ENCODE data around the gene UBE2E1. TPM values are rescaled to one million over a fixed set of nuclear protein-coding genes. Genes with fewer than 3 reads are reported as not detected.
A peak's percentile ranks its signal among the peaks of the same experiment; 100 is the strongest.
"Not testable (repeated sequence)": the region's sequence is repeated elsewhere in the genome, so short reads cannot be mapped to it uniquely, and the experiment has no call there.

The UBE2E1 gene
- total RNA-seq, 5 donors from 2014 or later (not counting 1 experiment from before 2014, with no cell fraction given) = 39.1 to 71.8 (median 51.6) TPM

GRCh38 chr3:23843869-23844268 is 38.1 kb downstream of the UBE2E1 start:
- Histone ChIP-seq H3K36me3 (ENCODE audit: control insufficient read depth in 2 of 2, extremely low read depth in 1 of 2, insufficient read depth in 1 of 2, low read length in 1 of 2) (peaks cover 0 to 4% of the 10 kb centered on the region in 2 donors), H3K9me3 (no peaks in the 10 kb centered on the region), H3K4me3 (ENCODE audit: control insufficient read depth in 1 of 2, extremely low read depth in 1 of 2, low read length in 1 of 2) (no peak overlapping the region), H3K27me3 (replicated peaks in 1 of 2; ENCODE audit: control insufficient read depth in 2 of 2, extremely low read depth in 1 of 2, insufficient read depth in 2 of 2, low read length in 1 of 2) (no peaks in the 10 kb centered on the region), H3K4me1 (ENCODE audit: control insufficient read depth in 1 of 2, extremely low read depth in 1 of 2, insufficient read depth in 2 of 2, low read length in 2 of 2) (no peaks in the 10 kb centered on the region), H3K27ac (ENCODE audit: low read length) (no peak overlapping the region)
- Mint-ChIP-seq H3K27me3 (no peaks in the 10 kb centered on the region), H3K9me3 (no peaks in the 10 kb centered on the region), H3K4me3 (no peak overlapping the region), H3K4me1 (peaks cover 42 to 51% (median 47%) of the 10 kb centered on the region in 3 donors), H3K36me3 (peaks cover 14% of the 10 kb centered on the region), H3K27ac (no peak overlapping the region)
- DNase-seq = no peak
- CTCF ChIA-PET = no interaction called here
- no CpG with 5 or more reads among the region's 3 CpGs for WGBS (ENCODE audit: insufficient coverage)
- ATAC-seq (replicated peaks in 1 of 4) = no peak
- POLR2A ChIA-PET = interaction anchor here in 1 of 2 donors (0.6 kb wide), 1 partner anchor 27 kb away, joined by 7 read pairs; no protein-coding TSS in a partner anchor

GRCh38 chr3:23845326-23846216 is 39.8 kb downstream of the UBE2E1 start:
- peaks cover 0 to 2% of the 10 kb centered on the region in 2 donors for H3K36me3 ChIP-seq (ENCODE audit: control insufficient read depth in 2 of 2, extremely low read depth in 1 of 2, insufficient read depth in 1 of 2, low read length in 1 of 2)
- Mint-ChIP-seq H3K27me3 (no peaks in the 10 kb centered on the region), H3K9me3 (no peaks in the 10 kb centered on the region), H3K4me1 (peaks cover 32 to 39% (median 35%) of the 10 kb centered on the region in 3 donors), H3K27ac (no peak overlapping the region), H3K36me3 (peaks cover 21% of the 10 kb centered on the region), H3K4me3 (no peak overlapping the region)
- DNase-seq = no peak
- ChIA-PET CTCF (interaction anchor here (1.0 to 1.8 kb wide), 2 partner anchors 11 to 16 kb away, joined by 5 to 10 read pairs; no protein-coding TSS in a partner anchor), POLR2A (no interaction called here)
- WGBS (ENCODE audit: insufficient coverage) = no CpG with 5 or more reads among the region's 5 CpGs
- no peak overlapping the region for H3K4me3 ChIP-seq (ENCODE audit: control insufficient read depth in 1 of 2, extremely low read depth in 1 of 2, low read length in 1 of 2)
- H3K9me3 ChIP-seq = no peaks in the 10 kb centered on the region
- no peak for ATAC-seq (replicated peaks in 1 of 4)
- H3K27ac ChIP-seq (ENCODE audit: low read length) = no peak overlapping the region
- H3K4me1 ChIP-seq (ENCODE audit: control insufficient read depth in 1 of 2, extremely low read depth in 1 of 2, insufficient read depth in 2 of 2, low read length in 2 of 2) = no peaks in the 10 kb centered on the region
- H3K27me3 ChIP-seq (replicated peaks in 1 of 2; ENCODE audit: control insufficient read depth in 2 of 2, extremely low read depth in 1 of 2, insufficient read depth in 2 of 2, low read length in 1 of 2) = no peaks in the 10 kb centered on the region

GRCh38 chr3:23849462-23849861 is 43.7 kb downstream of the UBE2E1 start:
- H3K27me3 ChIP-seq (replicated peaks in 1 of 2; ENCODE audit: control insufficient read depth in 2 of 2, extremely low read depth in 1 of 2, insufficient read depth in 2 of 2, low read length in 1 of 2); H3K9me3 ChIP-seq; H3K36me3 ChIP-seq (ENCODE audit: control insufficient read depth in 2 of 2, extremely low read depth in 1 of 2, insufficient read depth in 1 of 2, low read length in 1 of 2); POLR2A ChIA-PET; H3K4me1 ChIP-seq (ENCODE audit: control insufficient read depth in 1 of 2, extremely low read depth in 1 of 2, insufficient read depth in 2 of 2, low read length in 2 of 2); ATAC-seq (replicated peaks in 1 of 4); H3K4me3 ChIP-seq (ENCODE audit: control insufficient read depth in 1 of 2, extremely low read depth in 1 of 2, low read length in 1 of 2); CTCF ChIA-PET; H3K4me3 Mint-ChIP-seq; DNase-seq; H3K27me3 Mint-ChIP-seq; H3K9me3 Mint-ChIP-seq; H3K27ac ChIP-seq (ENCODE audit: low read length): not testable (repeated sequence)
- H3K4me1 Mint-ChIP-seq = peaks cover 14 to 28% (median 27%) of the 10 kb centered on the region in 3 donors
- whole genome bisulfite sequencing (ENCODE audit: insufficient coverage) = no CpG with 5 or more reads among the region's 2 CpGs
- peak overlapping the region in 1 of 2 donors; percentile 68 for H3K27ac Mint-ChIP-seq
- peaks cover 40% of the 10 kb centered on the region for H3K36me3 Mint-ChIP-seq

- H3K4me1 Mint-ChIP-seq = peaks cover 57 to 67% (median 63%) of the 10 kb centered on the region in 3 donors
Observed at GRCh38 chr3:23856286-23856685, 50.5 kb downstream of the UBE2E1 start.

GRCh38 chr3:23859012-23859743 is 53.4 kb downstream of the UBE2E1 start:
- ChIA-PET CTCF (interaction anchor here in 1 of 2 donors (0.5 to 0.6 kb wide), 2 partner anchors 47 to 675 kb away, joined by 3 to 10 read pairs; no protein-coding TSS in a partner anchor), POLR2A (no interaction called here)
- H3K4me3 Mint-ChIP-seq = peak overlapping the region in 1 of 3 donors; percentile 6
- Histone ChIP-seq H3K27me3 (replicated peaks in 1 of 2; ENCODE audit: control insufficient read depth in 2 of 2, extremely low read depth in 1 of 2, insufficient read depth in 2 of 2, low read length in 1 of 2) (no peaks in the 10 kb centered on the region), H3K9me3 (no peaks in the 10 kb centered on the region), H3K4me3 (ENCODE audit: control insufficient read depth in 1 of 2, extremely low read depth in 1 of 2, low read length in 1 of 2) (no peak overlapping the region), H3K4me1 (ENCODE audit: control insufficient read depth in 1 of 2, extremely low read depth in 1 of 2, insufficient read depth in 2 of 2, low read length in 2 of 2) (peaks cover 9 to 23% of the 10 kb centered on the region in 2 experiments), H3K36me3 (ENCODE audit: control insufficient read depth in 2 of 2, extremely low read depth in 1 of 2, insufficient read depth in 1 of 2, low read length in 1 of 2) (peaks cover 2 to 8% of the 10 kb centered on the region in 2 donors), H3K27ac (ENCODE audit: low read length) (no peak overlapping the region)
- no CpG with 5 or more reads among the region's 1 CpG for WGBS (ENCODE audit: insufficient coverage)
- no peaks in the 10 kb centered on the region for H3K9me3 Mint-ChIP-seq
- peak overlapping the region in 1 of 2 donors; percentile 19 for H3K27ac Mint-ChIP-seq
- peaks cover 73 to 80% (median 75%) of the 10 kb centered on the region in 3 donors for H3K4me1 Mint-ChIP-seq
- peak in 1 of 35 experiments; percentile 7 for DNase-seq
- H3K27me3 Mint-ChIP-seq = no peaks in the 10 kb centered on the region
- H3K36me3 Mint-ChIP-seq = peaks cover 16% of the 10 kb centered on the region
- peak in 2 of 4 experiments; percentile 36 to 37 for ATAC-seq (replicated peaks in 1 of 4)

More at GRCh38 chr3:23856286-23856685, 50.5 kb downstream of the UBE2E1 start:
- WGBS (ENCODE audit: insufficient coverage) = no CpG with 5 or more reads among the region's 3 CpGs
- no peaks in the 10 kb centered on the region for H3K27me3 Mint-ChIP-seq
- Histone ChIP-seq H3K4me3 (ENCODE audit: control insufficient read depth in 1 of 2, extremely low read depth in 1 of 2, low read length in 1 of 2) (no peak overlapping the region), H3K9me3 (no peaks in the 10 kb centered on the region), H3K4me1 (ENCODE audit: control insufficient read depth in 1 of 2, extremely low read depth in 1 of 2, insufficient read depth in 2 of 2, low read length in 2 of 2) (peaks cover 9 to 23% of the 10 kb centered on the region in 2 experiments), H3K27ac (ENCODE audit: low read length) (no peak overlapping the region), H3K27me3 (replicated peaks in 1 of 2; ENCODE audit: control insufficient read depth in 2 of 2, extremely low read depth in 1 of 2, insufficient read depth in 2 of 2, low read length in 1 of 2) (no peaks in the 10 kb centered on the region), H3K36me3 (ENCODE audit: control insufficient read depth in 2 of 2, extremely low read depth in 1 of 2, insufficient read depth in 1 of 2, low read length in 1 of 2) (peaks cover 0 to 6% of the 10 kb centered on the region in 2 donors)
- no peak for DNase-seq
- H3K9me3 Mint-ChIP-seq = peaks cover 0 to 6% (median 0%) of the 10 kb centered on the region in 3 donors
- POLR2A ChIA-PET = interaction anchor here in 1 of 2 donors (0.6 kb wide), 1 partner anchor 20 kb away, joined by 4 read pairs; no protein-coding TSS in a partner anchor
- peaks cover 23% of the 10 kb centered on the region for H3K36me3 Mint-ChIP-seq
- H3K27ac Mint-ChIP-seq = peak overlapping the region in 1 of 2 donors; percentile 24
- H3K4me3 Mint-ChIP-seq = no peak overlapping the region
- CTCF ChIA-PET = no interaction called here
- no peak for ATAC-seq (replicated peaks in 1 of 4)

- ChIA-PET POLR2A (no interaction called here), CTCF (no interaction called here)
- no peaks in the 10 kb centered on the region for H3K9me3 ChIP-seq
- Mint-ChIP-seq H3K4me1 (peaks cover 72 to 77% (median 74%) of the 10 kb centered on the region in 3 donors), H3K36me3 (peaks cover 19% of the 10 kb centered on the region), H3K9me3 (no peaks in the 10 kb centered on the region), H3K27me3 (no peaks in the 10 kb centered on the region), H3K4me3 (no peak overlapping the region), H3K27ac (no peak overlapping the region)
- no peak overlapping the region for H3K4me3 ChIP-seq (ENCODE audit: control insufficient read depth in 1 of 2, extremely low read depth in 1 of 2, low read length in 1 of 2)
- ATAC-seq (replicated peaks in 1 of 4) = no peak
- WGBS (ENCODE audit: insufficient coverage) = 67% methylated on average over 1 of the region's 7 CpGs
- DNase-seq = no peak
- H3K27me3 ChIP-seq (replicated peaks in 1 of 2; ENCODE audit: control insufficient read depth in 2 of 2, extremely low read depth in 1 of 2, insufficient read depth in 2 of 2, low read length in 1 of 2) = no peaks in the 10 kb centered on the region
- no peak overlapping the region for H3K27ac ChIP-seq (ENCODE audit: low read length)
- peaks cover 9 to 23% of the 10 kb centered on the region in 2 experiments for H3K4me1 ChIP-seq (ENCODE audit: control insufficient read depth in 1 of 2, extremely low read depth in 1 of 2, insufficient read depth in 2 of 2, low read length in 2 of 2)
- peaks cover 2 to 8% of the 10 kb centered on the region in 2 donors for H3K36me3 ChIP-seq (ENCODE audit: control insufficient read depth in 2 of 2, extremely low read depth in 1 of 2, insufficient read depth in 1 of 2, low read length in 1 of 2)
Observed at GRCh38 chr3:23859839-23860382, 54.2 kb downstream of the UBE2E1 start.

Data from T-cell (primary cell).